Endometrial microvascular endothelial cells (primary cell): ENCODE results near the gene ATAD3A. TPM values are rescaled to one million over a fixed set of nuclear protein-coding genes. Genes with fewer than 3 reads are reported as not detected.
"Not testable (repeated sequence)": the region's sequence is repeated elsewhere in the genome, so short reads cannot be mapped to it uniquely, and the experiment has no call there.

Experiments used
- in situ Hi-C: cut with HindIII; loops from 2 replicates; pipeline ENCODE4 v1.10.0; 2017; ENCODE audit warnings: low sequenced_read_pairs, low pct_unique_long_range_greater_than_20kb; ENCODE audit errors: inconsistent ontology term
- total RNA-seq: library from RNA; depleted of rRNA; stranded (reverse); fragments of >200 nt; gene quantifications from one replicate; pipeline ENCODE4 v1.2.3, GENCODE V29; 2015; ENCODE audit errors: inconsistent ontology term

ATAD3A gene
- total RNA-seq, 1 donor from 2014 or later = 67.8 TPM

GRCh38 chr1:1548591-1548990 is 36.6 kb downstream of the ATAD3A start:
- in situ Hi-C loops = no loop called here

DNA sequence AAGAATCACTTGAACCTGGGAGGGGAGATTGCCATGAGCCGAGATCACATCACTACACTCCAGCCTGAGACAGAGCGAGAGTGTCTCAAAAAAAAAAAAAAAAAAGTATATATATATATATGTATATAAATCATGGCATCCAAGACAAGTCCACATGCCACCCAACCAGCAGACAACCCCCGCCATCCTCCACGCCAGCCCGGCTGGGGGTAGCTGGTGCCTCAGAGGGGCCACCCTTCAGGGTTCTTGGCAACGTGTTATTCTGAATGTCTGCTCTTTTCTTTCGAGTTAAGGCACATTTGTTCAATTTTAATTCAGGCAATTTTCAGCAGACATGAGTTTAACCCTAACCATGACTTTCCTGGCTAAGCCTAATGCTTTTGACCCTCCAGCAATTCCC is 38.1 kb downstream of the ATAD3A start:
- in situ Hi-C loops = no loop called here

DNA sequence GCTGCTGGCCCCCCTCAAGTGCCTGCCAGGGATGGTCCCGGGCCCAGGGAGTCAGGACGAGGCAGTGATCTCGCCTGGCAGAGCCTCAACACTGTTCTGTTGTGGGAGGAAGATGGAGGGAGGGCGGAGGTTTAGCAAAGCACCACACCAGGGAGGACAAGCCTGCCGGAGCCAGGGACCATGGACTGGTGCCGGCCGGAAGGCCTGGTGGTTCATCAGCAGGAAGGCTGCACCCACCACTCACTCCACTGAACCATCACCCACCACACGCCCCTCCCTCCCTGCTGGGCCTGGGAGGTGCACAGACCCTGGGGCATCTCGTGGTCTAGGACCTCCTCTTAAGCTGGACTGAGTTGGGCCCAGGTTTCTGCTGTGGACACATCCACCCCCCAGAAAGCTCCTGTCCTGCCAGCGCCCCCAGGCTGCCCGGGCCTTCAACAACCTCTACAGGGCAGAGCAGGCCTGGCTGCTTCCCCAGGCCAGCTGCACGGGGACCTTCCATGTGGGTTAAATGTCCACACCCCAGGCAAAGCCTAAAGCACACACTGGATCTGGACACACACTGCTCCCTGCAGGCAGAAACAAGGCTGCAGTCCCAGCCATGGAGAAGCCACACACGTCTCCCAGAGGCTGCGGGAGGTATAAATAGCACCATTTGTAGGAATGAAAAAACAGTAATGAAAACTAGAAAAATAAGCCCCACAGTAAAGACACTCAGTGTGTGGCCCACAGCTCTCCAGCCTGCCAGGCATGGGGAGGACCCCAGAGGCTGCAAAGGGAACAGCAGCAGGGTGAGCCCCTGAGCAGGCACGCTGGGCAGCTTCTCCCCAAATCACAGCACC is 38.9 kb downstream of the ATAD3A start:
- in situ Hi-C loops = no loop called here

DNA sequence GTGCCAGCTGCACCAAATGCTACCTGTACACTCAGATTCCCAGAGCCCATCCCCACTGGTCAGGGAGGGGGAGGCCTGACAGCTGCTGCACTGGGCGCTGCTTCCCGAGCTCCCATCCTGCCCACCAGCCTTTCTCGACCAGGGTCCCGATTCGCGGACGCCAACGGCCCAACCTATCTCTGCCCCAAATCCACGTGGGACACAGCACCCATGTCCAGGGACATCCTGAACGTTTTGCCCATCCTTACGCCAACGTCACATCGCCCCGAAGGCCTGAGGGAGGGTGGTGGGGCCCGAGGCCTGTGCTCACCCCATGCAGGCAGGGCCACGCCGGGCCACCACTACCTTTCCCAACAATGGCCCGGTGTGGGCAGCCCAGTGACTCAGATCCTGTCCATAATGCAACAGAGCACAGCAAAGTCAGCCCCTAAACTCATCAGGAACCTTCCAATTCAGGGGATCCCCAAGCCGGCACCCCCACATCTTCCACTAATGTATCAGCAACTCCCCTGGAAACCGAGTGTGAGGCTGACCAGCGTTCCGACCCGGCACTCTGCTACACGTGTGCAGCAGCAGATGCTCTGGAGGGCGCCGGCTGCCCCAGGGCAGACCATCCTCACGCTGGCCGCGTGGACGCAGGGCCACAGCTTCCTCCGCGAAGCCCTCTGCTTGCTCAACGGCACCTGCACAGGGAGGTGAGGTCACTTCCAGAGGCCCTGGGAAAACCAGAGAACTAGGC is 39.7 kb downstream of the ATAD3A start:
- in situ Hi-C loops = no loop called here

DNA sequence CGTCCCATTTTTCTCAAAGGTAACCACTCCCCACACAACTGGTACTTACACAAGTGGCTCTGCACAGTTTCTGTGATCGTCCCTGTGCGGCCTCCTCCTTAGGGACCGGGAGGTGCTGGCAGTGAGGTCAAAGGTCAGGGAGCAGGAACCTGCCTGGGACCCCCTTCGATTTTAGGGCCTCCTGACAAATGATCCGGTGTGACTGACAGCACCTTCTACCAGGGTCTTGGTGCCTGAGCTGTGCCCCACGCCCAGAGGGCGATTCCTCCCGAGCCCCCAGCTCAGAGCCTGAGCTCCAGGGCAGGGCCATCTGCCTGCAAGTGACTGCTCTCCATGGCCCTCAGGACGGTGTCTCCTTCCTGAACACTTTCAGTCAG is 40.3 kb downstream of the ATAD3A start:
- in situ Hi-C loops = no loop called here

DNA sequence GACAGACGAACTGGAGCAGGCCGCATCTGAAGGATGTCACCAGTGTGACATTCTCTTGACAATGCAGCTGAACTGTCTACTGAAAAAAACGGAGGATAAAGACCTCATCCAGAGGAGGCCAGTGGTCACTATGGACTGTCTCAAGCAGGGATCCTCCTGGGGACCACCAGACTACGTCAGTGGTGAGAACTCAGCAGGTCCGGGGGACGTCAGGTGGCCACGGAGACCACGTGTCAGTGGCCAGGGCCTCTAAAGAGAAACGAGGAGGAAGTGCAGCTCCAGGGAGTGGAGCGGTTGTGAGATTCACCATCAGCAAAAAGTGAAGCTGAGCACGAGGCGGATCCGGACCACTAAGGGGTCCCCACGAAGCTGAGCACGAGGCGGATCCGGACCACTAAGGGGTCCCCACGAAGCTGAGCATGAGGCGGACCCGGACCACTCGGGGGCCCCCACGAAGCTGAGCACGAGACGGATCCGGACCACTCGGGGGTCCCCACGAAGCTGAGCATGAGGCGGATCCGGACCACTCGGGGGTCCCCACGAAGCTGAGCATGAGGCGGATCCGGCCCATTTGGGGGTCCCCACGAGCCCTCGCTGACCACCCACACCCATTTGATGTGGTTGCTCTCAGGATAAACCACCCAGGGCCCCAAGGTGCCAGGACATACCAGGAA is 42.0 kb downstream of the ATAD3A start:
- in situ Hi-C loops = no loop called here

- in situ Hi-C loops = no loop called here
Measured at GRCh38 chr1:1554550-1554925, 42.6 kb downstream of the ATAD3A start.

DNA sequence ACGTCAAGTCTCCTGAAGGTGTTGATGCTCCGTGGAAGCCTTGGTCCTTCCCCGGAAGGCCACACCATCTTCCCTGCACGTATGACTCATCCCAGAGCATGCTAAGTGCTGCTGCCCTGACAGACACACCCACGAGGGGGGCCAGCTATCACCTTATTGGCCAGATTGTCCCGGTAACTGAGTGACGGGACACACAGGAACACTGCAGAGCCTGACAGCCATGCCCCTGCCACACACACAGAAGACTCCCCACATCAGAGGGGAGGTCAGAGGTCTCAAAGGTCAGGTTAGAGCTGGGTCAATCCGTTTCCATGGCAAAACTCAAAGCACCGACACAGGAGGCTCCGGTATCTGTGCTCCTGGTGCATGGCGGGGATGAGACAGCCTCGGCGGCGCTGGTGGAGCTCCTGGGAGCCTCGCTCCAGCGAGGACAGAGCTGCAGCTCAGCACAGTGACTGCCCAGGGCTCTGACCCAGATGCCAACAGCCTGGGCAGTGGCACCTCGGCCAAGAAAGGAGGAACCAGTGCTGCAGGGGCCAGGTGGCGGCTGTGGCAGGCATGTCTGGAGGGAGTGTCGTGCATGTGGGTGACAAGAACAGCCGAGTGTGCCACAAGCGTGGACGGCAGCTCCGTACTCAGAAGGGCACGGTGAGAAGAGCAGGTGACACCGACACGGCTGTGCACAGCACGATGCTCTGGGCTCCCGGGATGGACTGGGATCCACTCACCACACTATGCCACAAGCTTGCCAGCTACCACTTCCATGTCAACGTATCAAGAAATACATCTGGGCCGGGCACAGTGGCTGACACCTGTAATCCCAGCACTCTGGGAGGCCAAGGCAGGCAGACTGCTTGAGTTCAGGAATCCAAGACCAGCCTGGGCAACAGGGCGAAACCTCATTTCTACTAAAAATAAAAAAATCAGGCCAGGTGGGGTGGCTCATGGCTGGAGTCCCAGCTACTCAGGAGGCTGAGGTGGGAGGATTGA is 43.3 kb downstream of the ATAD3A start:
- in situ Hi-C loops = no loop called here

- in situ Hi-C loops = no loop called here
Measured at GRCh38 chr1:1556505-1556904, 44.5 kb downstream of the ATAD3A start.

- in situ Hi-C loops = not testable (repeated sequence)
Measured at GRCh38 chr1:1556961-1557360, 45.0 kb downstream of the ATAD3A start.

- in situ Hi-C loops = not testable (repeated sequence)
Measured at GRCh38 chr1:1557688-1558087, 45.7 kb downstream of the ATAD3A start.

DNA sequence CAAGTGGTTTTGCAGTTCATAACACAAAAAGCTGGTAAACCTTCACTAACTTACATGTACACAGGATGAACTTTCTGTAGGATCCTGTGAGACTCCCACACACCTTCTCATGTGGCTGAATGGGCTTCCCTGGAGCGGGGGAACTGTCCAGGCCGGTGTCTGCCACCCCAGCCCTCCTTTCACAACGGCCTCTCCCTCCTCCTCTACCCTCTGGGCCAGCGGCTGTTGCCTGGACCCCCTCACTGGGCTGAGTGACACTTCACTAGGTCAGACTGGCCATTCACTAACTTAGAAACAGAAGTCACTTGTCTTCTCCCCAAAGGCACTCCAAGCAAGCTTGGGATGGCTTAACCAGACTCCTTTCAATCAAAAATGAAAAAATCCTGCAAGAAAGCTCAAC is 46.6 kb downstream of the ATAD3A start:
- in situ Hi-C loops = no loop called here

GRCh38 chr1:1559066-1559465 is 47.1 kb downstream of the ATAD3A start:
- in situ Hi-C loops = no loop called here

- in situ Hi-C loops = no loop called here
Measured at GRCh38 chr1:1560178-1560577, 48.2 kb downstream of the ATAD3A start.

GRCh38 chr1:1561801-1562470 is 50.0 kb downstream of the ATAD3A start:
- in situ Hi-C loops = no loop called here

- in situ Hi-C loops = no loop called here
Measured at GRCh38 chr1:1562556-1563195, 50.7 kb downstream of the ATAD3A start.

DNA sequence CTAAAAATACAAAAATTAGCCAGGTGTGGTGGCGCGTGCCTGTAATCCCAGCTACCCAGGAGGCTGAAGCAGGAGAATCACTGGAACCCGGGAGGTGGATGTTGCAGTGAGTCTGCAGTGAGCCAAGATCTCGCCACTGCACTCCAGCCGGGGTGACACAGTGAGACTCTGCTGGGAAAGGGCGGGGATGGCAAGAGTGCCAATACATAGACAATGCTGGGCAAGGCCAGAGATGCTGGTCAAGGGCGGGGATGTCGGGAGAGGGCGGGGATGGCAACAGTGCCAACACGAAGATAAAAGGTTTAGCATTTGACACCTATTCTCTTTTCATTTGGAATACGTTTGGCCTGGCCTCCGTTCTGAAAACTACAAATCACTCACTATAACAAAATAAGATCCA is 51.7 kb downstream of the ATAD3A start:
- in situ Hi-C loops = no loop called here

GRCh38 chr1:1564268-1564667 is 52.3 kb downstream of the ATAD3A start:
- in situ Hi-C loops = no loop called here
